ENCODE measurements around the gene SOX8.

Gene SOX8

DNA sequence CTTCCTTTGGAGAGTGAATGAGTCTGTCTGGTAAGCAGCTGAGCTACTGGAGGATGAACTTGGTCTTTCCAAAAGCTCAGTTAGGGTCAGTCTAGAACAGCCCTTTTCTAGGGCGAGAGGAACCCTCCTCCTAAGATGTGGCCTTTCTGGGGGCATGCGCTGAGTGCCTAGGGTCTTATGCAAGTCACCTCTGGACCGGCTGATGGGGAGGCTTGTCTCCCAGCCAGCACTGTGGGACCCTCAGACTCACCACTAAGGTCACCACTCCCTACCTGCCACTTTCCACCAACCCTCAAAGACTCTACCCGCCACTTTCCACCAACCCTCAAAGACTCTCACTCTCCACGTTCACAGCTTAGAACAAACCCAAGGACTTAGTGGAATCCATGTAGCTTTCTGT, 37.6 kb upstream of the SOX8 start:
- Histone ChIP-seq H3K27me3 (ENCODE audit: insufficient read depth, low read length) (no peaks in the 10 kb centered on the region), H3K9me2 (ENCODE audit: low read depth, low read length) (no peaks in the 10 kb centered on the region)

DNA sequence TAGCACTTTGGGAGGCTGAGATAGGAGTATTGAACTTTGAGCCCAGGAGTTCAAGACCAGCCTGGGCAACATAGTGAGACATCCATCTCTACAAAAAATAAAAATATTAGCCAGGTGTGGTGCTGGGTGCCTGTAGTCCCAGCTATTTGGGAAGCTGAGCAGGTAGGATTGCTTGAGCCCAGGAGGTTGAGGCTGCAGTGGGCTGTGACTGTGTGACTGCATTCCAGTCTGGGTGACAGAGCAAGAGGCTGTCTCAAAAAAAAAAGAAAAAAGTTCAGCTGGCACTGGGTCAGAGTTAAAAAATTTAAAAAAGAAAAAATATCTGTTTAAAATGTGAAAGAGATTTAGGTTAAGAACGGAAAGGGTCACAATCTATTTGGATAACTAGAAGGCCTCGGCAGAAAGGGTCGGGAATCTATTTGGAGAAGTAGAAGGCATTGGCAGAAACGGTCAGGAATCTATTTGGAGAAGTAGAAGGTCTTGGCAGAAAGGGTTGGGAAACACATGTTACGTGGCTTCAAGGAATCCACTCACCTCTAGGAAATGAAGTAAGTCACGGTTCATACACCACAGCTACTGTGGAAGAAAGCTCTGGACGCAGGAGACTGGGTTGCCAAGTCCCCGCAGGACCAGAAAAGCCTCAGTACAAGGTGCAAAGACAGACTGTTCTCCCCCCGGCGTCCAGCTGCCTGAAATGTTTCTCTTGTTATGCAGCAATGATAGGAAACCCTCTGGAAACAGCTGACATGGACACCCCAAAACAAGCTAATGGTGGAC, 36.1 kb upstream of the SOX8 start:
- no peak overlapping the region for H3K4me3 ChIP-seq (ENCODE audit: low read depth, low read length, poor library complexity, severe bottlenecking)
- H3K9me2 ChIP-seq (ENCODE audit: low read depth, low read length): no peaks in the 10 kb centered on the region
- no peak for TF ChIP-seq EZH2 (IDR thresholded peaks at IDR 0.05; ENCODE audit: borderline replicate concordance, low read length)
- TF ChIP-seq, protein P1, sequence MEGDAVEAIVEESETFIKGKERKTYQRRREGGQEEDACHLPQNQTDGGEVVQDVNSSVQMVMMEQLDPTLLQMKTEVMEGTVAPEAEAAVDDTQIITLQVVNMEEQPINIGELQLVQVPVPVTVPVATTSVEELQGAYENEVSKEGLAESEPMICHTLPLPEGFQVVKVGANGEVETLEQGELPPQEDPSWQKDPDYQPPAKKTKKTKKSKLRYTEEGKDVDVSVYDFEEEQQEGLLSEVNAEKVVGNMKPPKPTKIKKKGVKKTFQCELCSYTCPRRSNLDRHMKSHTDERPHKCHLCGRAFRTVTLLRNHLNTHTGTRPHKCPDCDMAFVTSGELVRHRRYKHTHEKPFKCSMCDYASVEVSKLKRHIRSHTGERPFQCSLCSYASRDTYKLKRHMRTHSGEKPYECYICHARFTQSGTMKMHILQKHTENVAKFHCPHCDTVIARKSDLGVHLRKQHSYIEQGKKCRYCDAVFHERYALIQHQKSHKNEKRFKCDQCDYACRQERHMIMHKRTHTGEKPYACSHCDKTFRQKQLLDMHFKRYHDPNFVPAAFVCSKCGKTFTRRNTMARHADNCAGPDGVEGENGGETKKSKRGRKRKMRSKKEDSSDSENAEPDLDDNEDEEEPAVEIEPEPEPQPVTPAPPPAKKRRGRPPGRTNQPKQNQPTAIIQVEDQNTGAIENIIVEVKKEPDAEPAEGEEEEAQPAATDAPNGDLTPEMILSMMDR (IDR thresholded peaks at IDR 0.05; ENCODE audit: low read length): no peak
- H3K4me2 ChIP-seq (ENCODE audit: low read length): no peak overlapping the region
- no peaks in the 10 kb centered on the region for H3K4me1 ChIP-seq (ENCODE audit: insufficient read depth, low read length, severe bottlenecking)
- H3K9ac ChIP-seq (ENCODE audit: low read length): no peak overlapping the region
- H3K27ac ChIP-seq (ENCODE audit: low read depth, low read length, poor library complexity, severe bottlenecking): no peak overlapping the region
- no peaks in the 10 kb centered on the region for H3K27me3 ChIP-seq (ENCODE audit: insufficient read depth, low read length)
- no peaks in the 10 kb centered on the region for H3K36me3 ChIP-seq (ENCODE audit: insufficient read depth, low read length)
- H2AFZ ChIP-seq (ENCODE audit: low read length): no peak overlapping the region
- no peaks in the 10 kb centered on the region for H4K20me1 ChIP-seq (ENCODE audit: insufficient read depth, low read length)
- peaks cover 11% of the 10 kb centered on the region; the same call in 1 of the 2 replicates for H3K9me3 ChIP-seq (ENCODE audit: low read length)
- no peaks in the 10 kb centered on the region for H3F3A ChIP-seq (ENCODE audit: insufficient read depth, low read length)
- H3K79me2 ChIP-seq (ENCODE audit: insufficient read depth, low read length): no peaks in the 10 kb centered on the region

More for the DNA sequence above, 37.6 kb upstream of the SOX8 start:
- Histone ChIP-seq H3K9me3 (ENCODE audit: low read length) (peaks cover 11% of the 10 kb centered on the region; the same call in 1 of the 2 replicates), H3K79me2 (ENCODE audit: insufficient read depth, low read length) (no peaks in the 10 kb centered on the region), H3K36me3 (ENCODE audit: insufficient read depth, low read length) (no peaks in the 10 kb centered on the region), H3K4me3 (ENCODE audit: low read depth, low read length, poor library complexity, severe bottlenecking) (no peak overlapping the region), H2AFZ (ENCODE audit: low read length) (no peak overlapping the region), H3F3A (ENCODE audit: insufficient read depth, low read length) (no peaks in the 10 kb centered on the region), H3K4me1 (ENCODE audit: insufficient read depth, low read length, severe bottlenecking) (no peaks in the 10 kb centered on the region), H3K9ac (ENCODE audit: low read length) (no peak overlapping the region), H3K4me2 (ENCODE audit: low read length) (no peak overlapping the region), H3K27ac (ENCODE audit: low read depth, low read length, poor library complexity, severe bottlenecking) (no peak overlapping the region), H4K20me1 (ENCODE audit: insufficient read depth, low read length) (no peaks in the 10 kb centered on the region)
- TF ChIP-seq EZH2 (IDR thresholded peaks at IDR 0.05; ENCODE audit: borderline replicate concordance, low read length): no peak
- TF ChIP-seq, protein P1 (IDR thresholded peaks at IDR 0.05; ENCODE audit: low read length): no peak

DNA sequence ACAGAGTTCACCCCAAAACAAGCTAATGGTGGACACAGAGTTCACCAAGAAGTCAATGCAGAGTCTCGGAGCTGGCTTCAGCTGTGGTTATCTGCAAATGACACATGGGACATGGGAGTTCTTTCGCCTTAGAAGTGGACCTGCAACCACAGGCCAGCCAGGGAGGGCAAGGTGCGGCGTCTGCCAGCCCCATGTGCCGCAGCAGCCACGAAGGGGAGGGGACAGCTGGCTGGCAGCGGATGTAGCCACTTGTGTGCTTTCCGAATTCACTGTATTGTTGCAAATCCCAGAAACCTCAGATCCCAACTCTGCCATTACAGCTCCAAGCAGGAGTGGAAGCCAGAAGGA, 35.5 kb upstream of the SOX8 start:
- no peaks in the 10 kb centered on the region for H3K36me3 ChIP-seq (ENCODE audit: insufficient read depth, low read length)
- H3K27me3 ChIP-seq (ENCODE audit: insufficient read depth, low read length): no peaks in the 10 kb centered on the region
- H3K9me2 ChIP-seq (ENCODE audit: low read depth, low read length): no peaks in the 10 kb centered on the region
- no peaks in the 10 kb centered on the region for H3K4me1 ChIP-seq (ENCODE audit: insufficient read depth, low read length, severe bottlenecking)
- no peak overlapping the region for H3K27ac ChIP-seq (ENCODE audit: low read depth, low read length, poor library complexity, severe bottlenecking)
- no peak for TF ChIP-seq EZH2 (IDR thresholded peaks at IDR 0.05; ENCODE audit: borderline replicate concordance, low read length)
- H3K4me2 ChIP-seq (ENCODE audit: low read length): no peak overlapping the region
- no peak overlapping the region for H3K4me3 ChIP-seq (ENCODE audit: low read depth, low read length, poor library complexity, severe bottlenecking)
- no peak overlapping the region for H2AFZ ChIP-seq (ENCODE audit: low read length)
- peaks cover 11% of the 10 kb centered on the region; the same call in 1 of the 2 replicates for H3K9me3 ChIP-seq (ENCODE audit: low read length)
- H3K9ac ChIP-seq (ENCODE audit: low read length): no peak overlapping the region
- no peaks in the 10 kb centered on the region for H3F3A ChIP-seq (ENCODE audit: insufficient read depth, low read length)
- no peaks in the 10 kb centered on the region for H3K79me2 ChIP-seq (ENCODE audit: insufficient read depth, low read length)
- no peaks in the 10 kb centered on the region for H4K20me1 ChIP-seq (ENCODE audit: insufficient read depth, low read length)
